GM12801 (cell line): ENCODE results near the gene PLCH2.

Source experiments
- TF ChIP-seq, protein P1 (sequence below): IDR thresholded peaks from one replicate; pipeline ENCODE4 v1.5.1; 2011; ENCODE audit warnings: control low read depth; ENCODE audit not compliant: insufficient read length; ENCODE audit errors: extremely low read depth

PLCH2 gene

DNA sequence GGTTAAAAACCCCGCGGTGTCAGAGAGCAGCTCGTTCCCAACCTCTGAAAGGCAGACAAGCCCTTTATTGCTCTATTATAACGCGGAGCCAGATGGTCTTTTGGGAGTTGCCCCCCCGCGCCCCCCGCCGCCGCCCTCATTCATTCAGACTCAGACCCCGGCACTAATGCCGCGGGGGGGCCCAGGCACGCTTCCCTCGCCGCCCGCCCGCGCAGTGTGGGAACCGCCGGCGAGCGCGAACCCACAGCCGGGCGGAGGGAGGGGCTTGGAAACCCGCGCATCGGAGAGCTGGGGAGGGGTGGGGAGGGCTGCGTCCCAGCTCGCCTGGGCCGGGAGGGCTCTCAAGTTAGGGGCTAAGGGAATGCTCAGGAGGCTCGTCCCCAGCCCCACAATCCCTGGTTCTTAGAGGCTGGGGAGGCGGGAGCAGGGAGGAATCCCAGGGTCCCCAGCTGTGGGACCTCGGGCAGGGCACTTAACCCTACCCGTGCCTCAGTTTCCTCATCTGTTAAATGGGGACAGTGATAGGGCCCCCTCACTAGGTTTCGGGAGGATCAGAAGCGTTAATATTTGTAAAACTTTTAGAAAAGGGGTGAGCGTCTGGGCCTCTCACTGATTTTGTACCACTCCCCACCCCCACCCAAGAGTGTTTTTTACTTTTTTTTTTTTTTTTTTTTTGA lies 64.9 kb downstream of the PLCH2 start:
- TF ChIP-seq, protein P1, sequence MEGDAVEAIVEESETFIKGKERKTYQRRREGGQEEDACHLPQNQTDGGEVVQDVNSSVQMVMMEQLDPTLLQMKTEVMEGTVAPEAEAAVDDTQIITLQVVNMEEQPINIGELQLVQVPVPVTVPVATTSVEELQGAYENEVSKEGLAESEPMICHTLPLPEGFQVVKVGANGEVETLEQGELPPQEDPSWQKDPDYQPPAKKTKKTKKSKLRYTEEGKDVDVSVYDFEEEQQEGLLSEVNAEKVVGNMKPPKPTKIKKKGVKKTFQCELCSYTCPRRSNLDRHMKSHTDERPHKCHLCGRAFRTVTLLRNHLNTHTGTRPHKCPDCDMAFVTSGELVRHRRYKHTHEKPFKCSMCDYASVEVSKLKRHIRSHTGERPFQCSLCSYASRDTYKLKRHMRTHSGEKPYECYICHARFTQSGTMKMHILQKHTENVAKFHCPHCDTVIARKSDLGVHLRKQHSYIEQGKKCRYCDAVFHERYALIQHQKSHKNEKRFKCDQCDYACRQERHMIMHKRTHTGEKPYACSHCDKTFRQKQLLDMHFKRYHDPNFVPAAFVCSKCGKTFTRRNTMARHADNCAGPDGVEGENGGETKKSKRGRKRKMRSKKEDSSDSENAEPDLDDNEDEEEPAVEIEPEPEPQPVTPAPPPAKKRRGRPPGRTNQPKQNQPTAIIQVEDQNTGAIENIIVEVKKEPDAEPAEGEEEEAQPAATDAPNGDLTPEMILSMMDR: no peak

DNA sequence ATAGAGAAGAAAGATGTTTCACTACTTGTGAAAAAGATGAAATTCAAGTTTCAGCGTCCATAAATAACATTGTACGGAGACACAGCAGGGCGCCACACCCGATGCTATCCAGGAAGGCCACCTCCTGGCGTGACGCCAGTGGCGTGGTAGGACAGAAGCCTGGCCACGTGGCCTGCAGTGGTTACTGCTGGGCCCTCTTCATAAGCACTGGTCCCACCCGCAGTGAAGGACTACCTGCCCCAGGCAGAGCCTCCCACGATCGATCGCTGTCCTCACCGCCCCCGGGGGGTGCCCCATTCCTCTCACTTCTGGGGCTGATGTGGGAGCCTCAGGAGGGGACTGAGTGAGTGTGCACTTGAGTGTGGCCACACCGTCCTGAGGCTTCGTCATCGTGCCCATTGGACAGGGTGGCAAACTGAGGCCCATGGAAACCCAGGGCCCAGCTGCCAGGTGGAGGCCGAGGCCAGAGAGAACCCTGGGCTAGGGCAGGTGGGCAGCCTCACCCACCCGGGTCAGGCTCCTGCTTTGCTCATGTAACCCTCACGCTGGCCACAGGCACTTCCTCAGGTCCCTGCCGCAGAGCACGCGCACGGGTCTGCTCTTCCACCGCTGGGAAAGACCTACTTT lies 65.6 kb downstream of the PLCH2 start:
- TF ChIP-seq, protein P1: no peak

DNA sequence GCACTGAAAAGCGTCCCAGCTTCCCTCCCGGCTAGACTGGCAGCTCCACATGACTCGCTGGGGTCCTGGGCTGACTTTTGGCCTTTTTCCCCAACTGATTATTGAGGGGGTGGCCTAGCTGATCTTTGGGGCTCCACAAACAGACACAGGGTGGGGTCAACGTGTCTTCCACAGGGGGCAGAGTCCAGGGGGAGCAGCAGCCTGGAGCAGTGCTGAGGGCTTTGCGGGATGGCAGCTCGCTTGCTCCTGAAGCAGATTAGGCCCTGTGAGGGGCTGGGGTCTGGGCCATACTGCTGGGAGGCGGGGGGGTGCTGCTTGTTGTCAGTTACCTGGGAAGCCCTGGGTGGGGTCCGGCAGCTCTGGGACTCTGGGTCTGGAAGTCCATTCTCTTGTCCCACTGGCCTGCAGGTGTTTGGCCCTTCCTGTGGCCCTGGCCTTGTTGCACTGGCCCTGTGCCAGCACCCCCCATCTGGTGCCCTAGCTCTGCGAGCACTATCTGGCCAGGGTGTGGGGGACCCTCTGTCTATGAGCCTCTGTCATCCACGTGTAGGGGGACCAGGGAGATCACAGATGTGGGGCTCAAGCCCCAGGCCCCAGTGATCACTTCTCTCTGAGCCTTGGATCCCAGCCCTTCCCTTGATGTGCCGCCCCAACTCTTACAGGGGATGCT lies 66.3 kb downstream of the PLCH2 start:
- TF ChIP-seq, protein P1: no peak

DNA sequence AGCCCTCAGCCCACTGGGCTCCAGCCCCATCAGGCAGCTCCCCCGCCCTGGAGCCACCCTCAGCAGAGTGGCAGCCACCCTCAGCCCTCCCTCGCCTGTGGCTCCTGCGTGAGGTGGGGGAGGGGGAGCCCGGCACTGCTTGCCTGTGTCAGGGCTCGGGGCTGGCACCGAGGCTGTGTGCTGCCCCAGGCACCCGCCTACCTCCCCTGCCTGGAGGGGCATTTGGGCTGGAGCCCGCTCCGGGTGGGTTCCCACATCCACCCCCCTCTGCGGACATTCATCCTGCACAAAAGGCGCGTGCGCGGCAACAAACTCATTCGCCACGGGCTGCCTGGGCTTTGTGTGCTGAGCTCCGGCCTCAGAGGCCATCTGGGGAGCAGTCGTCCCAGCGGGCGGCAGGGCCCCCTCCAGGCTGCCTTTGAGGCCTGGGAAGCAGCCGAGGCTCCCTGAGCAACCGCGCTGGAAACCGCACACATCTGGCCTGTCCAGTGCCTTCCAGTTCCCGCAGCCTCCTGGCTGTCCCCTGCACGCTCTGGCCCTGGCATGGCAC lies 67.5 kb downstream of the PLCH2 start:
- TF ChIP-seq, protein P1: no peak

DNA sequence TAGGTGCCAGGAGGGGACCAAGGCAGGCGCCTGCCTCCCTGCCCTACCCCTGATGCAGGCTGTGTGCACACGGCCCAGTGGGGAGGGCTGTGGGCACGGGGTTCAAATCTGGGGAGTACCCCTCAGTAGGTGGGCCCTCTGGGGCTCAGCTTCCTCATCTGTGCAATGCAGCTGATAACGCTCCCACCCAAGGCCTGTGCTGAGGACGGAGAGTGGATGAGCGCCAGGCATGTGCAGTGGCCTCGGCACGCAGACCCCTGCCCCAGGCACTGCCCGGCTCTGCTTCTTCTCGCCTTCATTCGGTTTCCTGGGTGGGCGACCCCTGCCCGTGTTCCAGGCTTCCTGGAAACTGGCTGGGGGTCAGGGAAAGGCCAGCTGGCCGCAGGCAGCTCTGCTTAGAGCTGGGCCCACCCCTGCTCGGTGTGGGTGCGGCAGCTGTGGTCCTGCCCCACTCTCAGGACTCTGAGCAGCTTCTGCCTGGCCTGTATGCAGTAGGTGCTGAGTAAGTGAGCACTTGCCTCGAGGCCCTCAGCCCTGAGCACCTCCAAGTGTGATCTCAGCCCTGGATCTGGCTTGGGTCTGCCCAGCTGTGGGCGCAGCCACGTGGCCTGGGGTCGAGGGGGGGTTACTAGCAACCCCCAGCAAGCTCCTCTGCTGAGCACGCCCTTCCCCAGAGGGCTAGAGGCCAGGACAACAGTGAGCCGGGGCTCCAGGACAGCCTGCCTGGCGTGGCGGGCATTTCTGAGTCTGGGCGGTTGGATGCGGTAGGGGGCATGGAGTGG lies 68.2 kb downstream of the PLCH2 start:
- TF ChIP-seq, protein P1: no peak

DNA sequence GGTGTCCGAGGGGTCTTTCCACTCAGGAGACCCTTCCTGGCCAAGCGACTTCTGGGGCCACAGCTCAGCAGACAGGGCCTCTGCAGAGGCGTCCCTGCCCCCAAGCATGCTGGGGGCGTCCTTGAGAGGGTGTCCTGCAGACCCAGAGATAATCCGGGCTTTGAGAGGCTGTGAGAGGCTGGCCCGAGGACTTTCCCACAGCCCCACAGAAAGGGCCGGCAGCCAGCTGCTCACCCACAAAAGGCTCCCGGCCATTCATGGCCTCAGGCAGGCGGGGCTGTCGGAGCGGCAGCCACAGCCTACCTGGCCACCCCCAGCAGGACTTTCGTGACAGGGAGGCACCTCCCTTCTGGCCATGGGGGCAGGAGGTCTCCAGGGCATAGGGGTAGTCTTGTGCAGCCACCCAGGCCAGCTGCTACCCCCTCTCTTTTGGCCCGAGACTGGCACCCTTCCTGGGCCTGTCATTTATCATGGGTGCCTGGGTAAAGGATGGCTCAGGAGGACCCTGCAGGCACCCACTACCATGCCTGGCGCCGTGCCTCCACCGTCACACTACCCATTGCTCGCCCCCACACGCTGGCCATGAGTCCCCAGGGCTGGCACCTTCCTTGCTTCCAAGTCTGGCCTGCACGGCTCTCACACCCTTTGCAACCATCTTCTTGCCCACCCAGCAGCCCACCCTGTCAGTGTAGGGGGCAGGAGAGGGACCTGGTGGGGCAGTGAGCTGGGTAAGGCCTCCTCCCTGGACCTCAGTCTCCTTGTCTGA lies 69.0 kb downstream of the PLCH2 start:
- TF ChIP-seq, protein P1: no peak
